ENCODE results near the gene MDM2. TPM values are rescaled to one million over a fixed set of nuclear protein-coding genes. Genes with fewer than 3 reads are reported as not detected.

The MDM2 gene
- total and polyA plus RNA-seq, 10 donors: 41.5 to 248 (median 111) TPM

- no peak for DNase-seq
- H3K27ac ChIP-seq: no peak overlapping the region
- 86 to 92% (median 90%) methylated on average over 5 of the region's 5 CpGs for WGBS, 5 donors
- H3K4me1 ChIP-seq: peaks cover 0 to 21% (median 5%) of the 10 kb centered on the region in 6 donors
- no peaks in the 10 kb centered on the region for H3K27me3 ChIP-seq (replicated peaks in 1 of 7)
- H3K36me3 ChIP-seq: peaks cover 0 to 98% (median 90%) of the 10 kb centered on the region in 6 donors
- no peaks in the 10 kb centered on the region for H3K9me3 ChIP-seq
- TF ChIP-seq, protein P1, sequence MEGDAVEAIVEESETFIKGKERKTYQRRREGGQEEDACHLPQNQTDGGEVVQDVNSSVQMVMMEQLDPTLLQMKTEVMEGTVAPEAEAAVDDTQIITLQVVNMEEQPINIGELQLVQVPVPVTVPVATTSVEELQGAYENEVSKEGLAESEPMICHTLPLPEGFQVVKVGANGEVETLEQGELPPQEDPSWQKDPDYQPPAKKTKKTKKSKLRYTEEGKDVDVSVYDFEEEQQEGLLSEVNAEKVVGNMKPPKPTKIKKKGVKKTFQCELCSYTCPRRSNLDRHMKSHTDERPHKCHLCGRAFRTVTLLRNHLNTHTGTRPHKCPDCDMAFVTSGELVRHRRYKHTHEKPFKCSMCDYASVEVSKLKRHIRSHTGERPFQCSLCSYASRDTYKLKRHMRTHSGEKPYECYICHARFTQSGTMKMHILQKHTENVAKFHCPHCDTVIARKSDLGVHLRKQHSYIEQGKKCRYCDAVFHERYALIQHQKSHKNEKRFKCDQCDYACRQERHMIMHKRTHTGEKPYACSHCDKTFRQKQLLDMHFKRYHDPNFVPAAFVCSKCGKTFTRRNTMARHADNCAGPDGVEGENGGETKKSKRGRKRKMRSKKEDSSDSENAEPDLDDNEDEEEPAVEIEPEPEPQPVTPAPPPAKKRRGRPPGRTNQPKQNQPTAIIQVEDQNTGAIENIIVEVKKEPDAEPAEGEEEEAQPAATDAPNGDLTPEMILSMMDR (IDR thresholded peaks at IDR 0.05 in 8 of 11, conservative IDR thresholded peaks at IDR 0.05 in 3 of 11): no peak
- TF ChIP-seq POLR2AphosphoS5 (IDR thresholded peaks at IDR 0.05) (no peak), POLR2A (IDR thresholded peaks at IDR 0.05) (no peak)
- intact Hi-C loops (cut with DNase I; ENCODE audit: low total_unique reads): no loop called here
- H3K4me3 ChIP-seq: no peak overlapping the region
Measured at GRCh38 chr12:68827895-68828671, 20.1 kb downstream of the MDM2 start.

GRCh38 chr12:68828672-68829068, 20.7 kb downstream of the MDM2 start:
- TF ChIP-seq POLR2AphosphoS5 (IDR thresholded peaks at IDR 0.05): no peak
- TF ChIP-seq, protein P1 (IDR thresholded peaks at IDR 0.05 in 8 of 11, conservative IDR thresholded peaks at IDR 0.05 in 3 of 11): peak in 1 of 11 experiments; percentile 4
- no peak for TF ChIP-seq POLR2A (IDR thresholded peaks at IDR 0.05)
- intact Hi-C loops (cut with DNase I; ENCODE audit: low total_unique reads): no loop called here
- DNase-seq: no peak
- Histone ChIP-seq H3K4me3 (no peak overlapping the region), H3K9me3 (no peaks in the 10 kb centered on the region), H3K36me3 (peaks cover 0 to 97% (median 88%) of the 10 kb centered on the region in 6 donors), H3K27ac (no peak overlapping the region), H3K27me3 (replicated peaks in 1 of 7) (no peaks in the 10 kb centered on the region), H3K4me1 (peaks cover 0 to 17% (median 5%) of the 10 kb centered on the region in 6 donors)
- WGBS, 5 donors: 80 to 92% (median 86%) methylated on average over 7 of the region's 7 CpGs

GRCh38 chr12:68831272-68831671, 23.3 kb downstream of the MDM2 start:
- H3K4me3 ChIP-seq: no peak overlapping the region
- peaks cover 0 to 33% (median 11%) of the 10 kb centered on the region in 6 donors for H3K4me1 ChIP-seq
- 85 to 93% (median 91%) methylated on average over 6 of the region's 6 CpGs for WGBS, 5 donors
- intact Hi-C loops (cut with DNase I; ENCODE audit: low total_unique reads): no loop called here
- peak in 1 of 3 donors; percentile 3 for TF ChIP-seq POLR2AphosphoS5 (IDR thresholded peaks at IDR 0.05)
- TF ChIP-seq, protein P1 (IDR thresholded peaks at IDR 0.05 in 8 of 11, conservative IDR thresholded peaks at IDR 0.05 in 3 of 11): no peak
- DNase-seq: no peak
- peaks cover 0 to 97% (median 85%) of the 10 kb centered on the region in 6 donors for H3K36me3 ChIP-seq
- H3K27me3 ChIP-seq (replicated peaks in 1 of 7): no peaks in the 10 kb centered on the region
- no peaks in the 10 kb centered on the region for H3K9me3 ChIP-seq
- H3K27ac ChIP-seq: no peak overlapping the region

DNA sequence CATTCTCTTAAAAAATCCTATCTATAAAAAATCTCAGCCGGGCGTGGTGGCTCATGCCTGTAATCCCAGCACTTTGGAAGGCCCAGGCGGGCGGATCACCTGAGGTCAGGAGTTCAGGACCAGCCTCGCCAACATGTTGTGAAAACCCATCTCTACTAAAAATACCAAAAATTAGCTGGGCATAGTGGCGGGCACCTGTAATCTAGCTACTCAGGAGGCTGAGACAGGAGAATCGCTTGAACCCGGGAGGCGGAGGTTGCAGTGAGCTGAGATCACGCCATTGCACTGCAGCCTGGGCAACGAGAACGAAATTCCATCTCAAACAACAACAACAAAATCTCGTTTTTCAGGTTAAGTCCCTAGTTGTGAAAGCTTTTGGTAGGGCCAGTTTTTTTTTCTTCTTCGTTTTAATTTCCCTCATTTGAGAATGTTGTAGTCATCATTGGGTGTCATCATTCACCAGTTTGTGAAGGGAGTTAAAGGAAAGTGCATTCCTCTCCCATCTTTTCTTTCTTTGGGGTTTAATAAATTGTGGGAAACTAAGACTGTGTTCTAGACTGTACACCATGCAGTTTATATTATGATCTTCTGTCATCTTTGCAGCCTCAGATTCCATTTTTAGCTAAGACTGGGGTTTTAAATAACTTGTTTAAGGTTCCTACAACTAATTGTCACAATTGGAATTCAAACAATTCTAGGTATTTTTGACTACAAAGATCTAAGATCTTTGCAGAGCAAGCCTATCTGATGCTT, 23.9 kb downstream of the MDM2 start:
- Histone ChIP-seq H3K27ac (no peak overlapping the region), H3K4me3 (no peak overlapping the region), H3K4me1 (peaks cover 0 to 33% (median 11%) of the 10 kb centered on the region in 6 donors), H3K36me3 (peaks cover 0 to 97% (median 85%) of the 10 kb centered on the region in 6 donors), H3K27me3 (replicated peaks in 1 of 7) (no peaks in the 10 kb centered on the region), H3K9me3 (no peaks in the 10 kb centered on the region)
- DNase-seq: no peak
- intact Hi-C loops (cut with DNase I; ENCODE audit: low total_unique reads): no loop called here
- no peak for TF ChIP-seq POLR2A (IDR thresholded peaks at IDR 0.05)
- TF ChIP-seq POLR2AphosphoS5 (IDR thresholded peaks at IDR 0.05): no peak
- TF ChIP-seq, protein P1 (IDR thresholded peaks at IDR 0.05 in 8 of 11, conservative IDR thresholded peaks at IDR 0.05 in 3 of 11): no peak
- WGBS, 5 donors: 95 to 97% (median 96%) methylated on average over 14 of the region's 14 CpGs

Measured in spleen (tissue), 11 donors.